NCI-H128 (cell line): ENCODE measurements around the gene CAV3.

ENCODE experiments used
- DNase-seq: peaks from one replicate; lab custom pipeline; 2025; ENCODE audit not compliant: unreplicated experiment; lab: John Stamatoyannopoulos, UW

CAV3 gene

GRCh38 chr3:8790529-8790928, 56.9 kb downstream of the CAV3 start:
- no peak for DNase-seq

- no peak for DNase-seq
Measured at GRCh38 chr3:8793242-8793641, 59.6 kb downstream of the CAV3 start.

GRCh38 chr3:8794247-8794646, 60.6 kb downstream of the CAV3 start:
- DNase-seq: no peak
